ENCODE measurements around the gene S100B.

The S100B gene

DNA sequence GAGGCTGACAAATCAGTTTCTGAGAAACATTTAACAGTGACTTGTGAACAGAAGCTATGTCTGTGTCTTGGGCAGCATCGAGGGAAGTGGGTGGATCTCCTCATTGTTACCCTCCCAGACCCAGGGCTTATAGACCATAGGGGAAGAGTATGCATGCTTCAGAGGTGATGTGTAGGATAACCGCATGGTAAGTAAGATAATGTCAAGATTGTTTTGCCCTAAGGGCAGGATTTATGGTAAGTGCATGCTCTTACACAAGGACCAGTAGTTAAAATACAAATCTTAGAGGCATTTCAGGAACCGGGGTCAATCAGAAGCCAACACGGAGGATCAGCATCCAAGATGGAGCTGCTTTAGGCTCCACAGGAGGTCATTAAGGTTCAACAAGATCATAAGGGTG, 22.8 kb upstream of the S100B start:
- DNase-seq (ENCODE audit: low read depth), result no peak

DNA sequence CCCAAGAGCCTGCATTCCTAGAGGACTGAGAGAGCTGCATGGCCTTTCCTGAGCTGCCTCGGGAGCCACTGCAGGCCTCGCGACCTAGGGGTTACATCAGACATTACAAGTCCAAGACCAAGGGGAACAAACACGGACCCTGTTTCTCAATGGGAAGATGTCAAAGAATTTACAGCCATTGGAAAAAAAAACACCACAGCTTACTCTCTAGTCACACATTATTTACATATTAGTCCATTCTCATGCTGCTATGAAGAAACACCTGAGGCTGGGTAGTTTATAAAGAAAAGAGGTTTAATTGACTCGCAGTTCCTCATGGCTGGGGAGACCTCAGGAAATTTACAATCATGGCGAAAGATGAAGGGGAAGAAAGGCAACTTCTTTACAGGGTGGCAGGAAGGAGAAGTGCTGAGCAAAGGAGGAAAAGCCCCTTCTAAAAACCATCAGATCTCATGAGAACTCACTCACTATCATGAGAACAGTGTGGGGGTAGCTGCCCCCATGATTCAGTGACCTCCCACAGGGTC, 22.2 kb upstream of the S100B start:
- no peak for DNase-seq (ENCODE audit: low read depth)

DNA sequence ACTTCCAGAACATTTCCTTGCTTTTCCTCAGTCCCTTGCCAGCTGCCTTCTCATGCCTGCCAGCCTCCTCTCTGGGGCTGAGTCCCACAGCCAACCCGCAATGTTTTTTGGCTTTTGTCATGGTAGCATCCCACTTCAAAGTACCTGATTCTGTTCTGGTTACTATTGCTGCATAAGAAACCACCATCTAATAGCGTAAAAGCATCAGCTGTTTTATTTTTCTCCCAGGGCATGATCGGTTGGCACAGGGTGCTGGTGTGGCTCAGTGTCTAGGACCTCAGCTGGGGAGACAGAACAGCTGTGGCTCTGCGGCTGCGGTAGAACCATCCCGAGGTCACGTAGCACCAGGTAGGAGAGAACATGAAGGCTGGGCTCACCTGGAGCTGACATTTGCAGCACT, 21.7 kb upstream of the S100B start:
- DNase-seq (ENCODE audit: low read depth), result no peak

GRCh38 chr21:46625759-46626158, 20.9 kb upstream of the S100B start:
- no peak for DNase-seq (ENCODE audit: low read depth)

DNA sequence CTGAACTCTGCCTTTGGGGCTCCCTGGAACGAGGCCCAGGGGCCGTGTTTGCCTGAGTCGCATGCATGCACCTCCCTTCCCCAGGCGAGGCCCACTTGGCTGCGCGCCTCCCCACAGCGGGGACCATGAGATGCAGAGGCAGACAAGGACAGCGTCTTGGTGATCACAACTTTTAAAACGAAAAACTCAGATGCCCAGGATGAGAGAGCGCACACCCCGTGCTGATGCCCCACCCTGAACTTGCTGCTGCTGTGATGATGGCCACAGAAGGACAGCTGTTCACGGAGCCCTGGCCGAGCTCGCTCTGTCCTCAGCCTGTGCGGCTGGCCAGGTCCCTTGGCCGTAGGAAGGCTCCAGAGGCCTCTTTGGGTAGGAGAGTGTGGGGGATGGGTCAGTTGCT, 19.2 kb upstream of the S100B start:
- no peak for DNase-seq (ENCODE audit: low read depth)

GRCh38 chr21:46622226-46622625, 17.3 kb upstream of the S100B start:
- no peak for DNase-seq (ENCODE audit: low read depth)

GRCh38 chr21:46621457-46622182, 16.7 kb upstream of the S100B start:
- DNase-seq (ENCODE audit: low read depth), result no peak

- no peak for DNase-seq (ENCODE audit: low read depth)
Measured at GRCh38 chr21:46620846-46621245, 16.0 kb upstream of the S100B start.

GRCh38 chr21:46619846-46620245, 15.0 kb upstream of the S100B start:
- DNase-seq (ENCODE audit: low read depth), result no peak

DNA sequence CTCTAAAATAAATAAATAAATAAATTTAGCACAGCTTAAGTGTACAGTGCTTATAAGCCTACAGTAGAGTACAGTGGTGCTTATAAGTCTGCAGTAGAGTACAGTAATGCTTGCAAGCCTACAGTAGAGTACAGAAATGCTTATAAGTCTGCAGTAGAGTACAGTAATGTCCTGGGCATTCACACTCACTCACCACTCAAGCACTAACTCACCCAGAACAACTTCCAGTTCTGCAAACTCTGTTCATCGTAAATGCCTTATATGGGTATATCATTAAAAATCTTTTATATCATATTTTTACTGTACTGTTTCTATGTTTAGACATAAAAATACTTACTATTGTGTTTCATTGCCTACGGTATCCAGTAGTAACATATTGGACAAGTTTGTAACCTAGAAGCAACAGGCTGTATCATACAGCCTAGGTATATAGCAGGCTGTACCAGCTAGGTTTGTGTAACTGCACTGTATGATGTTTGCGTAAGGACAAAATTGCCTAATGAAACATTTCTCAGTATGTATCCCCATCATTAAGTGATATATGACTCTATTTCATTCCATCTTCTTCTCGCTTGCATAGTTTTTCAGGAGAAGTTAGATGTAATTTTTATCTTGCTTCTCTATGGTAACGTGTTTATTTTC, 14.0 kb upstream of the S100B start:
- no peak for DNase-seq (ENCODE audit: low read depth)

DNA sequence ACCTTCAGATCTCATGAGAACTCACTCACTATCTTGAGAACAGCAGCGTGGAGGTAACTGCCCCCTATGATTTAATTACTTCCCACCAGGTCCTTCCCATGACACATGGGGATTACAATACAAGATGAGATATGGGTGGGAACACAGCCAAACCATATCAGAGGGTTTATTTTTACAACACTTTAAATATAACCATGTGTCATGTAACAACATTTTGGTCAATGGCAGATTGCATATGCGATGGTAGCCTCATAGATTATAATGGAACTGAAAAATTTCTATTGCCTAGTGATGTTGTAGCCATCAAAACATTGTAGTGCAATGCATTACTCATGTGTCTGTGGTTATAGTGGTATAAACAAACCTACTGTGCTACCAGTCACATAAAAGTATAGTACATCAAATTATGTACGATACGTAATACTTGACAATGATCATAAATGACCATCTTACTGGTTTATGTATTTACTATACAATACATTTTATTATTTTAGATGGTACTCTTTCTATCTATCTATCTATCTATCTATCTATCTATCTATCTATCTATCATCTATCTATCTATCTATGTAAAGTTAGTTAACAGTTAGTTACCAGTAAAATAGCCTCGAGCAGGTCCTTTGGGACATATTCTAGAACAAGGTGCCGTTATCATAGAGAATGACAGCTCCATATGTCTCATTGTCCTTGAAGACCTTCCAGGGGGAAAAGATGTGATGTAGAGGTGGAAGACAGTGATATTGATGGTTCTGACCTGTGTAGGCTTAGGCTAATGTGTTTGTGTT, 12.6 kb upstream of the S100B start:
- no peak for DNase-seq (ENCODE audit: low read depth)

DNA sequence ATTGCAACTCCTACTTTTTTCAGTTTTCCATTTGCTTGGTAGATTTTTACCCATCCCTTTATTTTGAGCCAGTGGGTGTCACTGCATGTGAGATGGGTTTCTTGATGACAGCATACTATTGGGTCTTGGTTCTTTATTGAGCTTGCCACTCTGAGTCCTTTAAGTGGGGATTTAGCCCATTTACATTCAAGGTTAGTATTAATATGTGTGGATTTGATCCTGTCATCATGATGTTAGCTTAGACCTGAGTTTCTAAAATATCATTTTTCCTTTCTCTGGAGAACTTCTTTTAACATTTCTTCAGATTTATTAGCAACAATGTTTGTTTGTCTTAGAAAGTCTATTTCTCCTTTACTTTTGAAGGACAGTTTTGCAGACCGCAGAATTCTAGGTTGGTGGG, 11.8 kb upstream of the S100B start:
- DNase-seq (ENCODE audit: low read depth), result no peak

- DNase-seq (ENCODE audit: low read depth), result no peak
Measured at GRCh38 chr21:46616050-46616449, 11.2 kb upstream of the S100B start.

- no peak for DNase-seq (ENCODE audit: low read depth)
Measured at GRCh38 chr21:46613391-46613790, 8.5 kb upstream of the S100B start.

DNA sequence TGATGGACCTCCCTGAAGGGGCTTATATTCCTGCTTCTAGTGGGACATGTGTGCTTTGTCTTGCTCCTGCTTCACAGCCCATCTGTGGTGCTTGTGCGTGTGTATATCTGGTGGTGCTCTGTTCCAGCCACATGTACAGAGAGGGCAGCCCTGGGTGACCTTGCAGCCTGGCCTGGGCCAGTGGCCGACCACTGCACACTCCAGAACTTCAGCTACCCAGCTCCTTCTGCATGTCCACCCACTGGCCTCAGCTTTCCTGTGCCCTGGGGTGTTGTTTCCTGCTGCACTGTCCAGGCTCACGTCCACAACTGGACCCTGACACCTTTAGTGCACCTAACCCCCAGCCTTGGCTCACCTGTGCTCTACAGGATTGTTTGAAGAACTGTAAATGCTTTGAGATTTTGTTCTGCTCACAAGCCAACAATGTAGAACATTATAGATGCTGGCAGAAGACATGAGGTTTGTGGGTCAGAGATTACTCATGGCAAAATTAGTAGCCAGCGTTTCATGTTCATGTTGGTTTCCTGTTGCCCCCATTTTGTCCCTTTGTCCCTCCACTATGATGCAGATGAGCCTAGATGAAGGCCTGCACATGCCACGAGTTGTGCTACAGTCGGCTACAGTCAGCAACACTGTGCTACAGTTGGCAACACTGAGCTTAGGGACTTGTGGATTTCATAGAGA, 5.3 kb upstream of the S100B start:
- no peak for DNase-seq (ENCODE audit: low read depth)

DNA sequence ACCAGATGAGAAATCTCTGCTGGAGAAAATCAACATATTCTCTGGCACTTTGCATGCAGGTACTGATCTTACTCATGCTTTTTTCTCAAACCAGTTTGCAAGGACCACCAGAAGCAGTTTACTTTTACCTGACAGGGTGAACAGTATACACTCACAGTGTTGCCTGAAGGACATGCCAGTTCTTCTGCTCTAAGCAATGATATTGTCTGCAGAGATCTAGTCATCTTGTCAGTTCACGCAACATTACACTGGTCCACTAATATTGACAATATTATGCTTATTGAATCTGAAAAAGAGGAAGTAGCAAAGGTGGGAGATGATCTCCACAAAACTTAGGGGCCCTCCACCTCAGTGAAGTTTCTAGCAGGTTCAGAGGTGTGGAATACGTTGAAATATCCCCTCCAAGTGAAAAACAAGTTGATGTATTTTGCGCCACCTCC, 3.8 kb upstream of the S100B start:
- DNase-seq (ENCODE audit: low read depth), result no peak

DNA sequence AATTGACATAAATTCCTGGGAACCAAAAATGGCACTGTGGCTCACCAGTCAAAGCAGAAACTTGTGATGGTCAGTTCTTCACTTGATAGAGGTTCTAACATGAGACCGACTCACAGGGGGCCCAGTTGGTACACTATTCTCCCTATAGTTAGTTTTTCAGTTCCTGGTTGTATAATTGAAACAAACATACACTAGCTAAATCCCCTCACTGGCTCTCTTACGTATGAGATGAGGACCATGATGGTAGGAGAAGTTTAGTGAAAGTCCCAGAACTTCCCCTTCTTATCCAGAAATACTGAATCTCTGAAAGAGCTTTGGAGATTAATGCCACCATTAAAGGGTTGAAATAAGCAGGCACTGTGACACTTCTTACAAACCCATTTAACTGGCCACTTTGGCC, 2.8 kb upstream of the S100B start:
- no peak for DNase-seq (ENCODE audit: low read depth)

DNA sequence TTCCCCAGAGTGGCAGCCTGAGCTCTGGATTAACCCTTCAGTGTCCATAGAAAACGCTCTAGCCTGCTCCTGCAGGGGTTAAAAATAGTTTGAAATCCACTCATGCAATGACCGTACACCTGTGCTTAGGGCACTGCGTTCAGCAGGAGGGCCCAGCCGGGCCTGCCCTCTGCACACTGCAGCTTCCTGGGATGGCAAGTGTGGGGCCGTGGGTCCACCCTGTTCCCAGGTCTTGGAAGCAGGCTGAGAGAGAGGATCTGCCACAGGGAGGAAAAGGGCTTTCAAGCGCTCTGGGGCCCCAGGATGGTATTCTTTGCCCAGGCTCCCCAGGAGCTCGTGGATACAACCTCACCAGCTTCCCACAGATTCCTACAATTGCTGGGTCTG, 1.5 kb upstream of the S100B start:
- DNase-seq (ENCODE audit: low read depth), result no peak

DNA sequence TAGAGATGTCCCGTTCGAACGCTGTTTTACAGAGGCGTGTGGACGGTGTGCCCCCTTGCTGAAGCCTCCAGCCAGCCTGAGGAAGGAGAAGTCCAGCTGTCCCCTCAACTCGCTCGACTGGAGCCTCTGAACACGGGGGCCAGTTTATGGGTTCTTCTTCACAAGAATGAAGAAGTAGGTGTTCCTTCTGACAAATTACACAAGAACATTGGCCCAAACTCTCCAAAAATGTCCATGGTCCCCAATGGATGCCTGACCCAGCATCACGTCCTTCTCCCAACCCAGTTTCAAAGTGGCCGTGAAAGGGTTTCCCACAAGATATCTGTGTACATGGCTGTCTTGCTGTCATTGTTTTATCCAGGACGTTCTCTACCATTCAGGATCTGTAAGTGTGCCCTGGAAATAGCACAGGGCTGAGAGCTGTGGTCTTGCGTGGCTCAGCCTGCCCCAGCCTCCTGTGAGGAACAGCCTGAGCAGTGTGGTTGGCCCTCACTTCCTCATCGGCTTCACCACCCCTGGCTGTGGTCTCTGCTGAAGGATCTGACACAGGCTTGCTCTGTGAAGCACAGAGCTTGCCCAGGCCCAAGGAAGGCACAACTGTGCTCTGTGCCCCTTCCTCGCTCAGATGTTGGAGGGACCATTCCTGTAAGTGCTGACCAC, 1.0 kb upstream of the S100B start:
- no peak for DNase-seq (ENCODE audit: low read depth)

GRCh38 chr21:46604329-46604974, 430 bp downstream of the S100B start:
- no peak for DNase-seq (ENCODE audit: low read depth)

- DNase-seq (ENCODE audit: low read depth), result no peak
Measured at GRCh38 chr21:46603228-46603627, 1.7 kb downstream of the S100B start.
